ENCODE data around the gene PPIF.

Gene PPIF

DNA sequence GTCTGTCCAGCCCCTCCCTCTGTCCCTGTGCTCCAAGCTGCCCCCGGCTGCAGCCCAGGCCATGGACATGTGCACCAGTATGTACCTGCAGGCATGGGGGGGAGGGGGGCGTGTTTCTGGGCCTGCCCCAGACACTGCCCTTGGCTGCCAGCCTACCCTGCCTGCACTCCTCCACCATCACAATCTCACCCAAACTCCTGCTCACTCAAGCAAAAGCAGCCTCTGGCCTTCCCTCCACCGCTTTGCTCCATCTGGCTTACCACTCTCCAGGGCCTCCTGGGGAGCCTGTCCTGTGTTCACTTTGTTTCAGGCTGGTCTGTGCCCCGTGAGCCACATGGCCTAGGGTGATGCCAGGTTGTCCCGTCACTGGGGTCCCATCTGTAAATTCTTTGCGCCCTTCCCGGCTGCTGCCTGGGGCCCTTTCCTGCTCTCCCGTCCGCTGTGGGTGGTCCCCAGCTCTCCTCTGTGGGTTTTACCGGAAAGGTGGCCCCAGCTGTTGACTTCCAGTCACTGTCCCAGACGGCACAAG is 33.3 kb upstream of the PPIF start:
- no peak for DNase-seq (ENCODE audit: low spot score)

DNA sequence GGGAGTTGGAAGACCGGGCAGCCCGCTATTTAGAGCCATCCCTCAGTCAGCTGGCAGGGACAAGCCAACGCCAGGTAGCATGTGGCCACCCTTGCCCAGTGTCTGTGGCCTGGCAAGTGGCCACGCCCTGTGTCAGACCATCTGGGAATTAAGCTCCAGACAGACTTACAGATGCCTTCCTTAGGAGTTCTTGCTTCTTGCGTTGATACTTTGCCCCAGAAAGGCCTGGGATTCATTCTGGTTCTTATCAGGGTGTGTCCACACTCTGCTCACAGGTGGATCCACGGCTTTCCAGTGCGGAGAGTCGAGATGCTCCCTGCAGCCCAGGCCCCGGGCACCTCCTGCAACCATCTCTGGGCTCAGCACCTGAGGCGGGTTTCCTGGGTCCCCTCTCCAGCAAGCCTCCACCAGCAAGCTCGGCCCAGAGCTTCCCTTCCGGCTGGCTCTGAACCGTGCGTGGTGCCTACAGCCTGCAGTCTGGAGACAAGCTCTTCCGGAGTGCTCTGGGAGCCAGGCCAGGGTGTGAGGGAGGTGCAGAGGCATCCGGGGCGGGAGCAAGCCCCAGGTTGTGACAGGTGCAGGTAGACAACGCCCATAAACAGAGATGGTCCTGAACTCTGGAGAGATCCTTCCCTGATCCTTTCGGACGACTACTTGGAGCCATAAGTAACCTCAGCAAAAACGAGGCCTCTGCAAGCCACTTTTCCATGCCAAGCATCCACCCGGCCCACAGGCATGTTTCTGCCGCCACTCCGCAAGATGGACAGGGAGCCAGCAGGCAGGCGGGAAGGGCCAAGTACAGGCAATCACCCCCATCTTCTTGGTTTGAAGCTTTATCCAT is 32.3 kb upstream of the PPIF start:
- DNase-seq (ENCODE audit: low spot score): no peak

DNA sequence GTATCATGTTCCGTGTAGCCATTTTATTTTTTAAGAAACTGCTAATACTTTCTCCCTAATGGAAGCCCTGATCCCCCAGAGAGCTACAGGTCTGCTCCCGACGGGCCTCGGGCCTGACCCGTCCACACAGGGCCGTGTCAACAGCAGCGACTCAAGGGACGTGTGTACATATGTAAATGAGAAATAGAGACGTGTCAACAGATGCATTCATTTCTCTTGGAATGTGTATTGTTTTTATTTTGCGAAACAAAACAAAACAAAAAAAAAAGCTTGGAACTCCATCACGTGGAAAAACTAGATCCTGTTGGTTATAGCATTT is 31.7 kb upstream of the PPIF start:
- no peak for DNase-seq (ENCODE audit: low spot score)

DNA sequence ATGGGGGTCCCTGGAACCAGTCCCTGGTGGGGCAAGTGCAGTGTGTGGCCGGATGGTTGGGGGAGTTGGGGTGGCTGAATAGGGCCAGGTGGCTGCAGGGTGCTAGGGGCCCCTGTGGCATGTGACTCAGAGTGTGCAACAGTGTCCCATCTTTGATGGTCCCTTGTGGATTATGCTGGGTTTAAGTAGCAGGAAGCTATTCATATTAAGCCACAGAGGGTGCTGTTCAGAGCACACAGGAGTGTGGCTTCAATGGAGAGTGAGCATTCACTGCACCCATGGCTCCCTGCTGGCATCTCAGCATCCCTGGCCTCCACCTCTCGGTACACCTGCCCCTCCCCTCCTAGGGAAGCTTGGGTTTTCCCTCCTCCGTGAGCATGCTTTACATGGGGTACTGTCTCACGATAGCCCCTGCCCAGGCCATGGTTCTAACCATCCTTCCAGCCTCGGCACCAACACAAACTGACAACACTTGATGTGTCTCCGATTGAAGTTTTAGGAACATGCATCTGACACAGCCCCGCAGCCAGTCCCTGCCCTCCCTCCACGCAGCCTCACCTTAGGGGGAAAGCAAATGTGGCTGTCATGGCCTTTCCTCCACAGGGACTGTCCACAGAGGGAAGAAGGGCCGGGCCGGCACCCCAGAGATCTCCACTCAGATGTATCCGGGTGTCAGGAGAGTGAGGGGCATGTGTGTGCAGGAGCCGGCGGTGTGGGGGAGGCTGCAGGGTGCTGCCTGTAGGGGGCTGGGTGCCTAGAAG is 30.4 kb upstream of the PPIF start:
- no peak for DNase-seq (ENCODE audit: low spot score)

GRCh38 chr10:79318369-79318768 is 28.9 kb upstream of the PPIF start:
- DNase-seq (ENCODE audit: low spot score): no peak

DNA sequence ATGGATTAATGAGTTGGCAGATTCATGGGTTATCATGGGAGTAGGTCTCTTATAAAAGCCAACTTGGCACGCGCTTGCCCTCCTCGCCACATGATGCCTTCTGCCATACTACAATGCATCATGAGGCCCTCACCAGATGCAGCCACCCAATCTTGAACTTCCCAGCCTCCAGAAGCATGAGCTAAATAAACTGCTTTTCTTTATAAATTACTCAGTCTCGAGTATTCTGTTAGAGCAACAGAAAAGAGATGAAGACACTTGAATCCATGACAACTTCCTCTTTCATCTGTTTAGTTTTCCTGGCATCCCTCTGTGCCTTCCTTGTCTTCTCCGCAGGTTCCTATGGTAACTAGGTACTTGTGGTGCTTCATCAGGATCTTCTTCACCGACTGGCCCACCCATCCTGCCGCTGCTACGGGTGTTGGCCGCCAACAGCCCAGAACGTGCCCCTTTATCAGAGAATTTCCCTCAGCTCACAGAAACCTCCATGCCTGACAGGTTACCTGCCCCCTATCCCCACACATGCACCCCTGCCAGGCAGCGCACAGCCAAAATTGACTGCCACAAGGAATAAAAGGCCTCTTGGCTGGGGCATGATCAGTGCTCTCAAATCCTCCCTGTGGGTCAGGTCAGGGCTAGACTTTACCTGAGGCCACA is 28.0 kb upstream of the PPIF start:
- DNase-seq (ENCODE audit: low spot score): no peak

- no peak for DNase-seq (ENCODE audit: low spot score)
These were observed 27.0 kb upstream of the PPIF start for GRCh38 chr10:79320316-79320715.

GRCh38 chr10:79320820-79321493 is 26.3 kb upstream of the PPIF start:
- no peak for DNase-seq (ENCODE audit: low spot score)

DNA sequence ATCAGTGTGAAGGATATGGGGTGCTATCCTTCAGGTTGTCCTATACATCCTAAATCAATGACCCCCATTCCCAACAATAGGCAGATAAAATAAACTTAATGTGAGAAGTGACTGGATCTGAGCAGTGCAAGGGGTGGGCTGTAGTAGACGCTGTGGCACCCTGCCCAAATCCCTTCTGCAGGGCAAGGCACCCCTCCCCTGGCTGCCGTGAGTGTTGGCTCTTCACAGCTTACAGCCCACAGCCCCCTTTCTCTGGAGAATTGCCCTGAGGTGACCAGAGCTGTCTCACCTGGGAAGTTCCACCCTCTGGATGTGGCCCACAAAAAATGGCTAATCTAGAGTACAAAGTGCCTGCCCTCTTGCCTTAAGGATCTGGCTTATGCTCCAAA is 25.8 kb upstream of the PPIF start:
- DNase-seq (ENCODE audit: low spot score): no peak

DNA sequence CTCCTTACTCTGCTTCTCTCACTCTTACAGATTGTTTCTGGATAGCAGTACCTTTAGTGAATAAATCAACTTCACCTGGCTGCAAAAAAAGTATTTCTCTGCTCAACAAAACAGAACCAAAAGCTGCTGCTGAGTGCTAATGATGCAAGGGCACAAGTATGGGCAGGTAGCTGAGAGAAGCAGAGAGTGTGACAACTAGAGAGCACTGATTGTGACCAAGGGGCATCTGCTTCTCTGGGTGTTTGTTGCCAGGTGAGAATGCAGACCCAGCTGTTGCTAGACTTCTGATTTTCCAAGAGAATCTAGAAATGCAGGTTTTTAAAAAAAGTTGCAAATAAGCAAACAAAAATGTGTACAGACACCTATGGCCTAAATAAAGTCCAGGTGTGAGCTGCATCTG is 25.3 kb upstream of the PPIF start:
- DNase-seq (ENCODE audit: low spot score): no peak

DNA sequence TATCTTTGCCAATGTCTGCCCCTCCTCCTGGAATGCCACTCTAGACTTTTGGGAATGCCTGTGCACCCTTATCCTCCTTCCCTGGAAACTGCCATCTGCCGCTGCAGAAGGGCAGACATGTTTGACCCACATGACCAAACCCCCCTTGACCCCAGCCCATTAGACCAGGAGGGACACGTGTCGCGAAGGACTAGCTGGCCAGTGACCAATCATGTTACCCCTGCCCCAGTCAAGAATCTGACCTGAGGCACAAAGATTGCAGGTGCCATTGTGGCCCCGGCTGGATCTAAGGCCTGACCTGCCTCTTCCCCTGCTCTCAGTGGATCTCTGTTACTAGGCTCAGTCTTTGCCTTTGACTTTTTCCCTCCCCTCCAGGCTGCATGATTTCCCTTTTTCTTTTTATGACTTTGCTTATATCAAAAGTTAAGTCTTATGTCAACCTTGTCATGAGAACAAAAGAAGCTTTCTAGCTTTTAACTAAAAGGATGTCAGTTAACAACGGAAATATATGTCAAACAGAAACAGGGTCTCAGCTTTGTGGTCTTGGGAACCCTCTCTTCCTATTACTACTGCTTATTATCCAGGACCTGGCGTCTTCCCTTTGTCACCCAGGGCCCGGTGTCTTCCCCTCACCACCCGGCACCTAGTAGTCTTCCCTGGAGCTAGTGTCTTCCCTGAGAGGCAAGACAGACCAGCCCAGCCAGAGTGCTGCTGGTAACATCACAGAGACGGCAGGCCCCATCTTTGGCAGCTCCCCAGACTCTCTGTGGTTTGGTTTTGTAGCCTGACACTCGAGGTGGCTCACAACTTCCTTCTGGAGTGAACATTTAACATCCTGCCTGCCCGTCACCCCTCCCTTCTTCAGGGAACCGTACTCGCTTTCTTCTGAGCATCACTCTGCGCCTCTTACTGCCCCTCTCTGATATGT is 24.4 kb upstream of the PPIF start:
- peak; percentile 81 for DNase-seq (ENCODE audit: low spot score)

DNA sequence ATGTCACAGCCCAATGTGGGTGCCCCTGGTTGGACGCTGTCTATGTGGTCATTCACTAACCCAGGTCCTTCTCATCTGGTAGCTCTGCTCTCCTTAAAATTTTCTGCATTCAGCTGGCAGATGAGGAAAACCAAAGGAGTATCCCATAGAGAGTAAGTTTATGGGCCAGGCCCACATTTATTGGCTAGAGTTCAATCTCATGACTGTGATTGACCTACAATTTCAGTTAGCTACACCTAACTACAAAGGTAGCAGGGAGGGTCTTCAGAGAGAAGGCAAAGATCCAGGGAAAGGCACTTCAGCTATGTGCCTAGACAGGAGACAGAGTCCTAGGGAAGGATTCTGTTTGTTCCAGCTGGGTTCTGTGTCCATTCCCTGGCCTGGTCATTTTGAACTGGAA is 23.7 kb upstream of the PPIF start:
- no peak for DNase-seq (ENCODE audit: low spot score)

GRCh38 chr10:79324032-79324695 is 23.1 kb upstream of the PPIF start:
- no peak for DNase-seq (ENCODE audit: low spot score)

GRCh38 chr10:79326361-79327089 is 20.7 kb upstream of the PPIF start:
- DNase-seq (ENCODE audit: low spot score): no peak

DNA sequence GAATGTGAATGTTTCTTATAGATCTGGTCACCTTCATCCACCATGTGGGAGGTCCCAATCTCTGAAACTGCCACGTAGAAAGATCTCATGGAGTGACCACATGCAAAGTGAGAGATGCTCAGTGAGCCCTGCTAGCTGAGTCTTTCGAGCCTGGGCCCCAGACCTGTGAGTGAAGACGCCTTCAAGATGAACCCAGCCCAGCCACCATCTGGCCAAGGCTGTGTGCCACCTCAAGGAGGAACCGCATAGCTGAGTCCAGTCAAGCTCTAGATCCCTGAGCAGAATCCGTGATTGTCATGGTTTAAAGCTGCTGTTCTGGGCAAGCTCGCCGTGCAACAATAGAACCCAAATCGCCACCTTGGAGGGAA is 20.2 kb upstream of the PPIF start:
- DNase-seq (ENCODE audit: low spot score): no peak

GRCh38 chr10:79328147-79328701 is 19.0 kb upstream of the PPIF start:
- no peak for DNase-seq (ENCODE audit: low spot score)

DNA sequence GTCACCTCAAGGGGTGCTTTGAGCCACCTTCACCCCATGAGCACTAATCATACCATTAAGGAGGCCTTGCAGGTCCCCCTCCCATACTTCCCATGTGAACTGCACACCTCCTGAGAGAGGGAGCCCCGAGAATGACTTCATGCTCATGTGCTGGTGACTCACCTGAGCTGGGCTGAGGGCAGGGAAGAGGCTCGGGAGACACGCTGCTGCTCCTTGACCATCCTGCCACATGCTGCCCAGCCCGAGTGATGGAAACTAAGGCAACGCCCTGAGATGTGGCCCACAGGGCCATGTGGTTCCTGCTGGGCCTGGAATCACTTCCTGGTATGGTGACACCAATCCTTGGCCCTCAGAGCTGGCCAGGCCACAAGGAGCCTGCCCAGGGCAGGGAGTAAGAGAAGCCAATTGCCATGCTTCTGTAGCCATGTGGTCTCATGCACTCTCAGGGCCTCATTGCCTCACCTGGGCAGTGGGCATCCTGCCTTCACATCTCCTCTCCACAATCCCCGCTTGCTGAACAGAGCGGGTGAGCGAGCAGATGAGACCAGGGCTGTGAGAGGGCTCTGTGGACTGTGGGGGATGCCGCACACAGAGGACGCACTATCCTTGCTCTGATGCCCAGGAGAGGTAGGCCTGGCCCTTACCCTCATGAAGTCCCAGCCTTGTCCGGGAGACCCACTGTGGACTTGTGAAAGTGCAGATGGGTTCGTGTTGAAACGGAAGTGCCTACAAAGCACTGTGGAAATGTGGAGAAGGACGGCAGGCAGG is 18.3 kb upstream of the PPIF start:
- DNase-seq (ENCODE audit: low spot score): no peak

DNA sequence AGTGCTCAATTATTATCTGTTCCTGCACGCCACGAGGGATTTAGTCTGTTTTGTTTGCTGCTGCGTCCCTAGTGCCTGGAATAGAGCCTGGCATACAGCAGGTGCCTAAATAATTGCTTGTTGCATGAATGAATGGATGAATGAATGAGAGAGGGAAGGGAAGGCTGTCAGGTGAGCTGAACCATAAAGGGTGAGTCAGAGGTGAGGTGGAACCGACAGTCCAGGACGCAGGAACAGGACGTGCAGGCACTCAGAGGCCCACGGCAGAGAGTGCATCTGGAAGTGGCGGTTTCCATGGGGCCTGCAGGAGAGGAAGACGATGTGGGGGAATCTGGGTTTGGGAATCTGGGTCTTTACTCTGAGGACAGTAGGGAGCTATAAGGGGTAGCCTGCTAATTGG is 17.7 kb upstream of the PPIF start:
- DNase-seq (ENCODE audit: low spot score): no peak

DNA sequence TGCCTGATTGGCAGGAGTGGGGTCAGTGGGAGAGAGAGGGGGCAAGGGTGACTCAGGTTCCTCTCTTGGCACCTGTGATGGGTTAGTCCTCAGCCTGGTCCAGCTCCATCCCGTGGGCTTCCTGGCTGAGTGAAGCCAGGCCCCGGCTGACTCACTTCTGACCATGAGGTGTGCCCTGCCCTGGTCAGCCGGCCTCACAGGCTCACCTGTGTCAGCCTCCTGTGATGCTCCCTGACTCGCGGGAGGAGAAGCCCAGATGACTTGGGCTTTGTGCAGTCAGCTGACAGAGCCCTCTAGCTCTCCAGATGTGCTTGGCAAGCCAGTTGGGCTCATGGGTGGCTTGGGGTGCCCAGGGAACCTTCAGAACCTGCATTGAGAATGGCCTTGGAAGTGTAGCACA is 16.0 kb upstream of the PPIF start:
- no peak for DNase-seq (ENCODE audit: low spot score)
